ENCODE results near the gene PODNL1.

DNA sequence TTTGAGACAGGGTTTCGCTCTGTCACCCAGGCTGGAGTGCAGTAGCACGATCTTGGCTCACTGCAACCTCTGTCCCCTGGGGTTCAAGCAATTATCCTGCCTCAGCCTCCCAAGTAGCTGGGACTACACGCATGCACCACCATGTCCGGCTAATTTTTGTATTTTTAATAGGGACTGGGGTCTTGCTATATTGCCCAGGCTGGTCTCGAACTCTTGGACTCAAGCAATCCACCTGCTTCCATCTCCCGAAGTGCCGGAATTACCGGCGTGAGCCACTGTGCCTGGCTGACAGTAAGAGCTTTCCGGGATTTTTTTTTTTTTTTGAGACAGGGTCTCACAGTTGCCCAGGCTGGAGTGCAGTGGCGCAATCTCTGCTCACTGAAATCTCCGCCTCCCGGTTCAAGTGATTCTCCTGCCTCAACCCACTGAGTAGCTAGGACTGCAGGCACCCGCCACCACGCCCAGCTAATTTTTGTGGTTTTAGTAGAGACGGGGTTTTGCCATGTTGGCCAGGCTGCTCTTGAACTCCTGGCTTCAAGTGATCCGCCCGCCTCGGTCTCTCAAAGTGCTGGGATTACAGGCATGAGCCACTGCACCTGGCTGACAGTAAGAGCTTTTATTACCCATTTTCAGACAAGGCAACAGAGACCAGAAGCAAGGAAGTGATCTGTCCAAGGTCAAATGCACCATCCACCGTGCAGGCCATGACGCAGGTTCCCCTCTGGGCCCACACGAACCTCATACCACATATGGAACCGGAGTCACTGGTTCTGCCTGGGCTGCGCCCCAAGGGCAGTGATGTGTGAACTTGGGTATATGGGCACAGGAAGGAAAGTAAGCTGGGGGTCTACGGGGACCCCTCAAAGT, 46.9 kb upstream of the PODNL1 start:
- TF ChIP-seq CTCF (conservative IDR thresholded peaks at IDR 0.05; ENCODE audit: low read depth in 2 of 2): no peak
- TF ChIP-seq EZH2 (IDR thresholded peaks at IDR 0.05; ENCODE audit: low read depth, unreplicated experiment): no peak
- no peak for TF ChIP-seq POLR2AphosphoS5 (IDR thresholded peaks at IDR 0.05; ENCODE audit: low read depth)
- TF ChIP-seq STAT1 (IDR thresholded peaks at IDR 0.05; ENCODE audit: unreplicated experiment): no peak
- no peak for TF ChIP-seq ETS1 (IDR thresholded peaks at IDR 0.05)
- TF ChIP-seq, protein P1, sequence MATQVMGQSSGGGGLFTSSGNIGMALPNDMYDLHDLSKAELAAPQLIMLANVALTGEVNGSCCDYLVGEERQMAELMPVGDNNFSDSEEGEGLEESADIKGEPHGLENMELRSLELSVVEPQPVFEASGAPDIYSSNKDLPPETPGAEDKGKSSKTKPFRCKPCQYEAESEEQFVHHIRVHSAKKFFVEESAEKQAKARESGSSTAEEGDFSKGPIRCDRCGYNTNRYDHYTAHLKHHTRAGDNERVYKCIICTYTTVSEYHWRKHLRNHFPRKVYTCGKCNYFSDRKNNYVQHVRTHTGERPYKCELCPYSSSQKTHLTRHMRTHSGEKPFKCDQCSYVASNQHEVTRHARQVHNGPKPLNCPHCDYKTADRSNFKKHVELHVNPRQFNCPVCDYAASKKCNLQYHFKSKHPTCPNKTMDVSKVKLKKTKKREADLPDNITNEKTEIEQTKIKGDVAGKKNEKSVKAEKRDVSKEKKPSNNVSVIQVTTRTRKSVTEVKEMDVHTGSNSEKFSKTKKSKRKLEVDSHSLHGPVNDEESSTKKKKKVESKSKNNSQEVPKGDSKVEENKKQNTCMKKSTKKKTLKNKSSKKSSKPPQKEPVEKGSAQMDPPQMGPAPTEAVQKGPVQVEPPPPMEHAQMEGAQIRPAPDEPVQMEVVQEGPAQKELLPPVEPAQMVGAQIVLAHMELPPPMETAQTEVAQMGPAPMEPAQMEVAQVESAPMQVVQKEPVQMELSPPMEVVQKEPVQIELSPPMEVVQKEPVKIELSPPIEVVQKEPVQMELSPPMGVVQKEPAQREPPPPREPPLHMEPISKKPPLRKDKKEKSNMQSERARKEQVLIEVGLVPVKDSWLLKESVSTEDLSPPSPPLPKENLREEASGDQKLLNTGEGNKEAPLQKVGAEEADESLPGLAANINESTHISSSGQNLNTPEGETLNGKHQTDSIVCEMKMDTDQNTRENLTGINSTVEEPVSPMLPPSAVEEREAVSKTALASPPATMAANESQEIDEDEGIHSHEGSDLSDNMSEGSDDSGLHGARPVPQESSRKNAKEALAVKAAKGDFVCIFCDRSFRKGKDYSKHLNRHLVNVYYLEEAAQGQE (IDR thresholded peaks at IDR 0.05; ENCODE audit: unreplicated experiment): no peak
- TF ChIP-seq CREB1 (CRISPR knock-in tag; IDR thresholded peaks at IDR 0.05; ENCODE audit: low read depth): no peak
- TF ChIP-seq EZH2phosphoT487 (IDR thresholded peaks at IDR 0.05; ENCODE audit: unreplicated experiment): no peak
- TF ChIP-seq JUNB (IDR thresholded peaks at IDR 0.05; ENCODE audit: unreplicated experiment): no peak
